Measurements from ENCODE around the gene RNU5D-1. TPM values are rescaled to one million over a fixed set of nuclear protein-coding genes. Genes with fewer than 3 reads are reported as not detected.

The RNU5D-1 gene
- total RNA-seq: not detected

GRCh38 chr1:44730741-44731512 lies at the start of gene RNU5D-1:
RNU5D-1 (minus strand) TSS chr1:44731170.
- TF ChIP-seq CTCF (IDR thresholded peaks at IDR 0.05): peak; percentile 81 to 95 (median 92)
- TF ChIP-seq POLR2A (IDR thresholded peaks at IDR 0.05): peak; percentile 5 to 98 (median 43)
- Histone ChIP-seq H3K4me3 (peak within 1 kb of the TSS in 3 of 4 donors; percentile 23 to 56 (median 25)), H3K27ac (peak within 1 kb of the TSS; percentile 83 to 95 (median 88)), H3K36me3 (no peaks in the 10 kb centered on the region), H3K9me3 (no peaks in the 10 kb centered on the region), H3K27me3 (no peaks in the 10 kb centered on the region), H3K4me1 (peaks cover 0 to 34% (median 11%) of the 10 kb centered on the region in 3 donors)
- peak; percentile 67 for DNase-seq
- 0 to 1% methylated on average over 19 of the region's 19 CpGs for WGBS, 2 donors
- intact Hi-C loops (cut with DNase I): loop anchor here (5.0 kb wide), 1 partner anchor 46 kb away; the partner anchor contains the start of gene RPS8

GRCh38 chr1:44780583-44781121 lies 49.7 kb upstream of the RNU5D-1 start:
- H3K9me3 ChIP-seq: no peaks in the 10 kb centered on the region
- no peaks in the 10 kb centered on the region for H3K27me3 ChIP-seq
- 92 to 94% methylated on average over 13 to 14 of the region's 14 CpGs for WGBS, 2 donors
- DNase-seq: no peak
- no peak overlapping the region for H3K27ac ChIP-seq
- TF ChIP-seq POLR2A (IDR thresholded peaks at IDR 0.05) (no peak), CTCF (IDR thresholded peaks at IDR 0.05) (no peak)
- peaks cover 10 to 59% (median 36%) of the 10 kb centered on the region in 3 donors for H3K36me3 ChIP-seq
- peaks cover 33 to 65% (median 34%) of the 10 kb centered on the region in 3 donors for H3K4me1 ChIP-seq
- intact Hi-C loops (cut with DNase I): loop anchor here (10.0 kb wide), 1 partner anchor 54 kb away; no protein-coding TSS in a partner anchor
- no peak overlapping the region for H3K4me3 ChIP-seq

GRCh38 chr1:44778705-44779576 lies 48.0 kb upstream of the RNU5D-1 start:
- intact Hi-C loops (cut with DNase I): loop anchor here (5.0 kb wide), 1 partner anchor 47 kb away; the partner anchor contains the start of gene RNU5D-1
- no peak for TF ChIP-seq CTCF (IDR thresholded peaks at IDR 0.05)
- TF ChIP-seq POLR2A (IDR thresholded peaks at IDR 0.05): no peak
- Histone ChIP-seq H3K27ac (no peak overlapping the region), H3K27me3 (no peaks in the 10 kb centered on the region), H3K9me3 (no peaks in the 10 kb centered on the region), H3K4me3 (no peak overlapping the region), H3K4me1 (peaks cover 23 to 56% (median 29%) of the 10 kb centered on the region in 3 donors), H3K36me3 (peaks cover 10 to 59% (median 36%) of the 10 kb centered on the region in 3 donors)
- DNase-seq: no peak
- 81 to 88% methylated on average over 6 of the region's 6 CpGs for WGBS, 2 donors

- intact Hi-C loops (cut with DNase I): loop anchor here (5.0 kb wide), 1 partner anchor 46 kb away; the partner anchor contains the start of gene RNU5D-1
- no peak for DNase-seq
- no peak for TF ChIP-seq CTCF (IDR thresholded peaks at IDR 0.05)
- TF ChIP-seq POLR2A (IDR thresholded peaks at IDR 0.05): no peak
- Histone ChIP-seq H3K36me3 (peaks cover 10 to 59% (median 36%) of the 10 kb centered on the region in 3 donors), H3K27me3 (no peaks in the 10 kb centered on the region), H3K4me3 (peak overlapping the region in 1 of 4 donors; percentile 80), H3K4me1 (peaks cover 17 to 47% (median 23%) of the 10 kb centered on the region in 3 donors), H3K27ac (peak overlapping the region in 3 of 4 donors; percentile 92 to 100 (median 97)), H3K9me3 (no peaks in the 10 kb centered on the region)
- WGBS, 2 donors: 62 to 72% methylated on average over 13 of the region's 13 CpGs
Observed at GRCh38 chr1:44777969-44778635, 47.1 kb upstream of the RNU5D-1 start.
